GM12878 (cell line): ENCODE measurements around the gene EMP3. TPM values are rescaled to one million over a fixed set of nuclear protein-coding genes. Genes with fewer than 3 reads are reported as not detected.

Experiments used
- ATAC-seq: fragments of 200-7000 bp; cut with Tn5 transposase; 3 replicates; pipeline ENCODE4 v1.9.1; 2020; ENCODE audit warnings: mild to moderate bottlenecking, moderate library complexity
- BruUV-seq: library from RNA; stranded (reverse); fragments of 400-500 nt; replicated peaks from 2 replicates; lab custom pipeline; 2021; lab: Mats Ljungman, UMichigan
- CTCF ChIA-PET: fragments of 300-600 bp; sonication (Branson Sonifier 250); formaldehyde crosslinking; extraction: SDS; loops from one replicate; lab custom pipeline; 2021; ENCODE audit warnings: inconsistent platforms; lab: Yijun Ruan, JAX
- POLR2A ChIA-PET: fragments of 350-600 bp; formaldehyde crosslinking; extraction: SDS; loops from one replicate; lab custom pipeline; 2021; ENCODE audit warnings: inconsistent platforms; lab: Charles Lee
- RAD21 ChIA-PET: fragments of 300-600 bp; sonication (Branson Sonifier 250); formaldehyde crosslinking; loops from one replicate; lab custom pipeline; 2023; ENCODE audit warnings: antibody characterized with exemption; ENCODE audit not compliant: unreplicated experiment; lab: Charles Lee
- SMC1A ChIA-PET: fragments of 300-600 bp; sonication (Branson Sonifier 250); formaldehyde crosslinking; loops from one replicate; lab custom pipeline; 2023; ENCODE audit not compliant: unreplicated experiment, uncharacterized antibody; lab: Charles Lee
- DNase-seq: peaks from one replicate; pipeline ENCODE4 v3.0.0-alpha.2; 2011; ENCODE audit warnings: low read depth, low spot score
- FAIRE-seq: peaks from 3 replicates; lab custom pipeline; 2011; peaks lifted over from hg19 to GRCh38; lab: Jason Lieb, UNC
- H2AFZ ChIP-seq: 2 replicates; pipeline ENCODE4 v1.6.0; 2011; ENCODE audit warnings: low read depth, low read length, control low read depth; ENCODE audit not compliant: control insufficient read depth
- H3K27ac ChIP-seq: 2 replicates; pipeline ENCODE4 v1.5.1; 2011; ENCODE audit warnings: control low read depth; ENCODE audit not compliant: control insufficient read depth, insufficient read depth
- H3K27me3 ChIP-seq, 2 experiments: replicated peaks in 1 of 2; 2 replicates each; pipeline versions ENCODE4 v1.6.0 to v1.6.1; 2011; ENCODE audit warnings: low read length in 1 of 2; ENCODE audit not compliant: control insufficient read depth in 2 of 2, insufficient read depth in 2 of 2
- H3K36me3 ChIP-seq, 2 experiments: 2 replicates each; pipeline ENCODE4 v1.5.1; 2011; ENCODE audit warnings: low read length in 1 of 2; ENCODE audit not compliant: control insufficient read depth in 2 of 2, insufficient read depth in 2 of 2
- H3K4me1 ChIP-seq: 2 replicates; pipeline ENCODE4 v1.6.1; 2011; ENCODE audit warnings: mild to moderate bottlenecking, low read length, moderate library complexity, mixed read lengths; ENCODE audit not compliant: control insufficient read depth, insufficient read depth
- H3K4me2 ChIP-seq: 2 replicates; pipeline ENCODE4 v1.6.0; 2011; ENCODE audit warnings: control low read depth; ENCODE audit not compliant: control insufficient read depth, insufficient read depth
- H3K4me3 ChIP-seq: fragments of 200-600 bp; sonication (generic); 2 replicates; pipeline ENCODE4 v1.5.1; 2016
- H3K79me2 ChIP-seq: 2 replicates; pipeline ENCODE4 v1.6.0; 2011; ENCODE audit warnings: low read length; ENCODE audit not compliant: control insufficient read depth, insufficient read depth
- H3K9ac ChIP-seq: 2 replicates; pipeline ENCODE4 v1.8.0; 2011; ENCODE audit warnings: low read length, control low read depth, mixed read lengths; ENCODE audit not compliant: control insufficient read depth, insufficient read depth
- H3K9me3 ChIP-seq: replicated peaks from 3 replicates; pipeline ENCODE4 v1.5.1; 2011; ENCODE audit warnings: mild to moderate bottlenecking, low read length; ENCODE audit not compliant: control insufficient read depth, insufficient read depth
- H4K20me1 ChIP-seq: 2 replicates; pipeline ENCODE4 v1.6.0; 2011; ENCODE audit not compliant: control insufficient read depth, insufficient read depth
- BCL11A ChIP-seq: IDR thresholded peaks from 2 replicates; pipeline ENCODE4 v1.6.1; 2011; ENCODE audit warnings: low read depth, low read length
- BCL3 ChIP-seq: IDR thresholded peaks from 2 replicates; pipeline ENCODE4 v1.6.1; 2011; ENCODE audit warnings: borderline replicate concordance, low read depth, mild to moderate bottlenecking, moderate library complexity, low read length; ENCODE audit not compliant: insufficient read depth, poor library complexity, severe bottlenecking
- CBFB ChIP-seq: IDR thresholded peaks from 2 replicates; pipeline ENCODE4 v1.6.1; 2016; ENCODE audit warnings: antibody characterized with exemption, low read depth
- CUX1 ChIP-seq: IDR thresholded peaks from 2 replicates; pipeline ENCODE4 v1.6.1; 2012; ENCODE audit warnings: improper control_type of control experiment, low read depth, low read length; ENCODE audit not compliant: insufficient replicate concordance
- E2F4 ChIP-seq: IDR thresholded peaks from 2 replicates; pipeline ENCODE4 v1.6.1; 2012; ENCODE audit warnings: low read depth, low read length, improper control_type of control experiment
- MEF2B ChIP-seq: fragments of 450-650 bp; IDR thresholded peaks from 2 replicates; pipeline ENCODE4 v1.6.1; 2018; ENCODE audit warnings: mild to moderate bottlenecking, moderate library complexity; ENCODE audit not compliant: partially characterized antibody, poor library complexity, severe bottlenecking
- MTA3 ChIP-seq: IDR thresholded peaks from 2 replicates; pipeline ENCODE4 v1.6.1; 2012; ENCODE audit warnings: low read length, inconsistent platforms, borderline replicate concordance
- MYC ChIP-seq: IDR thresholded peaks from 2 replicates; pipeline ENCODE4 v1.6.1; 2011; ENCODE audit warnings: mild to moderate bottlenecking, low read length, moderate library complexity, inconsistent platforms; ENCODE audit not compliant: insufficient read depth, insufficient replicate concordance, insufficient read length, severe bottlenecking
- RBBP5 ChIP-seq: fragments of 200-600 bp; sonication (generic); conservative IDR thresholded peaks from 2 replicates; pipeline ENCODE4 v1.6.1; 2016
- SMAD5 ChIP-seq: IDR thresholded peaks from 2 replicates; pipeline ENCODE4 v1.6.1; 2016; ENCODE audit warnings: antibody characterized with exemption, low read depth
- TBL1XR1 ChIP-seq: IDR thresholded peaks from 2 replicates; pipeline ENCODE4 v1.6.1; 2012; ENCODE audit warnings: low read depth, low read length, improper control_type of control experiment
- ZNF592 ChIP-seq: fragments of 450-650 bp; IDR thresholded peaks from 2 replicates; pipeline ENCODE4 v1.6.1; 2017; ENCODE audit warnings: mild to moderate bottlenecking, moderate library complexity
- WGBS: methylation state at CpG from one replicate; pipeline ENCODE4 v1.1.6; 2016; ENCODE audit warnings: low lambda C conversion rate; ENCODE audit not compliant: insufficient replicate concordance, insufficient coverage; ENCODE audit errors: missing lambda C conversion rate; 5-methylcytosine and 5-hydroxymethylcytosine counted together
- in situ Hi-C: fragments of 300-500 bp; cut with MboI; formaldehyde crosslinking; loops from 9 replicates; pipeline ENCODE4 v1.14.3; 2018; ENCODE audit warnings: mixed read lengths
- intact Hi-C: fragments of 100-400 bp; cut with micrococcal nuclease; formaldehyde crosslinking; loops from one replicate; pipeline ENCODE4 v1.14.2; 2022; ENCODE audit not compliant: unreplicated experiment
- polyA plus RNA-seq, 11 experiments: library from polyadenylated mRNA; depleted of rRNA in 4 of 11; unstranded in 6 of 11; stranded (reverse) in 5 of 11; fragments of >200 nt; fragmentation: Nextera tagmentation in 4 of 11; fragmentation: Illumina TruSeq in 1 of 11; extraction: Ambion mirVana in 4 of 11; extraction: Trizol in 1 of 11; gene quantifications; 1 replicate in 1 of 11; 2 replicates in 10 of 11; pipeline versions ENCODE4 v1.2.1 to v1.2.3, GENCODE V29; 2011 to 2016; ENCODE audit warnings: inconsistent platforms in 2 of 11, missing spikeins in 2 of 11, low read depth in 1 of 11
- total RNA-seq, 4 experiments: library from RNA; depleted of rRNA in 3 of 4; stranded (reverse); fragments of >200 nt in 3 of 4; fragmentation: Illumina TruSeq in 1 of 4; extraction: Trizol in 1 of 4; gene quantifications; 2 replicates each; pipeline versions ENCODE4 v1.2.1 to v1.2.3, GENCODE V29; 2013 to 2021

The EMP3 gene
- total and polyA plus RNA-seq, 10 of the 15 experiments (the other 5 are each of a cell fraction or from before 2014, with no cell fraction given), result 53.2 to 224 (median 134) TPM

GRCh38 chr19:48295458-48295857 is 29.9 kb upstream of the EMP3 start:
- Histone ChIP-seq H3K9ac (no peak overlapping the region), H2AFZ (no peak overlapping the region), H3K36me3 (no peaks in the 10 kb centered on the region), H3K79me2 (no peaks in the 10 kb centered on the region), H3K4me2 (no peak overlapping the region), H3K4me1 (peaks cover 3% of the 10 kb centered on the region; the same call in 1 of the 2 replicates), H3K4me3 (no peak overlapping the region), H3K9me3 (no peaks in the 10 kb centered on the region), H3K27me3 (no peaks in the 10 kb centered on the region), H3K27ac (no peak overlapping the region), H4K20me1 (no peaks in the 10 kb centered on the region)
- ATAC-seq (no peak), FAIRE-seq (no peak), DNase-seq (no peak)
- in situ Hi-C loops, result loop anchor here (10.0 kb wide), 1 partner anchor 331 kb away; no protein-coding TSS in a partner anchor
- BruUV-seq, result no TSS peak
- intact Hi-C loops, result no loop called here
- ChIA-PET POLR2A (no interaction called here), RAD21 (no interaction called here), CTCF (interaction anchor here (0.6 to 1.4 kb wide), 2 partner anchors 34 to 1895 kb away, joined by 3 to 6 read pairs; no protein-coding TSS in a partner anchor), SMC1A (no interaction called here)
- TF ChIP-seq TBL1XR1, result no peak
- no peak for TF ChIP-seq ZNF592
- no peak for TF ChIP-seq E2F4
- no peak for TF ChIP-seq RBBP5
- TF ChIP-seq BCL11A, result no peak
- TF ChIP-seq MTA3, result no peak
- TF ChIP-seq CBFB, result no peak
- no peak for TF ChIP-seq MYC
- no peak for TF ChIP-seq MEF2B
- no peak for TF ChIP-seq CUX1
- TF ChIP-seq SMAD5, result no peak
- TF ChIP-seq BCL3, result no peak
- WGBS, result 65% methylated on average over 10 of the region's 10 CpGs
